Large intestine (tissue), 3 donors: ENCODE results near the gene HNMT. TPM values are rescaled to one million over a fixed set of nuclear protein-coding genes. Genes with fewer than 3 reads are reported as not detected.
A peak's percentile ranks its signal among the peaks of the same experiment; 100 is the strongest.

ENCODE experiments used
- DNase-seq, 2 donors: peaks; one replicate each; pipeline versions ENCODE4 v3.0.0 to v3.0.0-alpha.2; 2013
- H3K27ac ChIP-seq: one replicate; pipeline ENCODE4 v1.5.1; 2013; ENCODE audit warnings: low read length
- H3K27me3 ChIP-seq: 2 replicates; pipeline ENCODE4 v1.6.1; 2013; ENCODE audit warnings: low read length; ENCODE audit not compliant: control insufficient read depth, insufficient read depth
- H3K36me3 ChIP-seq: 2 replicates; pipeline ENCODE4 v1.6.1; 2013; ENCODE audit warnings: low read length; ENCODE audit not compliant: control insufficient read depth, insufficient read depth
- H3K4me1 ChIP-seq: one replicate; pipeline ENCODE4 v1.6.1; 2013; ENCODE audit warnings: low read length; ENCODE audit not compliant: control insufficient read depth, insufficient read depth
- H3K4me3 ChIP-seq: one replicate; pipeline ENCODE4 v1.5.1; 2013; ENCODE audit warnings: low read length
- H3K9me3 ChIP-seq: one replicate; pipeline ENCODE4 v1.6.1; 2013; ENCODE audit warnings: mild to moderate bottlenecking, low read depth, low read length, moderate library complexity; ENCODE audit not compliant: control insufficient read depth
- WGBS: methylation state at CpG from one replicate; pipeline ENCODE4 v1.1.5; 2013; ENCODE audit warnings: low lambda C conversion rate; ENCODE audit not compliant: insufficient coverage; 5-methylcytosine and 5-hydroxymethylcytosine counted together
- polyA plus RNA-seq: library from polyadenylated mRNA; unstranded; fragments of 120-200 nt; gene quantifications from one replicate; pipeline ENCODE4 v1.2.1, GENCODE V29; 2013

The HNMT gene
- polyA plus RNA-seq, 1 donor: 71.1 TPM

DNA sequence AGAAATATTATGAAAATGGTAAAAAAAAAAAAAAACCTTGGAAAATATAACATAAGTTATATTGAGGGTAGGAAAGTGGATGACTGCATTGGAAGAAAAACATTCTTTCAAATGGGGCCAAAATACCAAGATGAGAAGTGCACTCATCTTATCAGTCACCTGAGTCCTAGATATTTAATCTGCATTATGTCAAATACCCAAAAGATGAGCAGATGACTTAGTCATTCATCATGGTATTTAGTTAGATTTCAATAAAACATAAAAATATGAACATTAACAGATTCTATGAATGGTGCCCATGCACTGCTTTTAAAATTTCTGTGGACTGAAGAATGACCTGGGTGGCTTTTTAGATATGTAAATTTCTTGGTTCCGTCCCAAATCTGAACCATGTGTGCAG lies 56.9 kb downstream of the HNMT start:
- Histone ChIP-seq H3K27me3 (no peaks in the 10 kb centered on the region), H3K4me1 (peaks cover 6% of the 10 kb centered on the region), H3K27ac (no peak overlapping the region), H3K36me3 (no peaks in the 10 kb centered on the region), H3K9me3 (no peaks in the 10 kb centered on the region), H3K4me3 (no peak overlapping the region)
- no CpG with 5 or more reads among the region's 1 CpG for WGBS
- DNase-seq: no peak

- no peaks in the 10 kb centered on the region for H3K9me3 ChIP-seq
- 80% methylated on average over 1 of the region's 4 CpGs for WGBS
- no peak overlapping the region for H3K27ac ChIP-seq
- no peaks in the 10 kb centered on the region for H3K27me3 ChIP-seq
- H3K4me1 ChIP-seq: no peaks in the 10 kb centered on the region
- no peak overlapping the region for H3K4me3 ChIP-seq
- H3K36me3 ChIP-seq: no peaks in the 10 kb centered on the region
- DNase-seq: peak in 1 of 2 donors; percentile 12
Measured at GRCh38 chr2:138023298-138023697, 59.0 kb downstream of the HNMT start.

DNA sequence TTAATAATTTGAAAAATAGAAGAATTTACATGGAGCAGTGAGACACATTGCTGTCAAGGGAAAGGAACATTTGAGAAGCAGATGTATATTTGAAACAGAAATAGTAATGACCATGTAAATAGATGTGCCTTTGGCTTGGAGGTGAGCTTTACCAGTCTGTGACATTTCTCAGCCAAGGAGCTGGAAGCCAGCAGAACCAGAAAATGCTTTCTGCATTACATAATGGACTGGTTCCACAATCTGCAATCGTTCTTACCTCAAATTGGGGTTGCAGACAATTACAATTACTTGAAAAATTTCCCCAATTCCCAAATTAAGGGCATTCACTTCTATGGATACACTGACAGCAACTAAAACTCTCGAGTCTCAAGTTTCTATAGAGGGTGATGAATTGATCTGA lies 59.7 kb downstream of the HNMT start:
- Histone ChIP-seq H3K27me3 (no peaks in the 10 kb centered on the region), H3K27ac (no peak overlapping the region), H3K36me3 (no peaks in the 10 kb centered on the region), H3K4me3 (no peak overlapping the region), H3K4me1 (no peaks in the 10 kb centered on the region), H3K9me3 (no peaks in the 10 kb centered on the region)
- no CpG with 5 or more reads among the region's 2 CpGs for WGBS
- no peak for DNase-seq

- no peaks in the 10 kb centered on the region for H3K36me3 ChIP-seq
- no peaks in the 10 kb centered on the region for H3K4me1 ChIP-seq
- H3K9me3 ChIP-seq: no peaks in the 10 kb centered on the region
- 67% methylated on average over 1 of the region's 6 CpGs for WGBS
- no peaks in the 10 kb centered on the region for H3K27me3 ChIP-seq
- no peak for DNase-seq
- no peak overlapping the region for H3K4me3 ChIP-seq
- H3K27ac ChIP-seq: no peak overlapping the region
Measured at GRCh38 chr2:138026111-138027020, 62.1 kb downstream of the HNMT start.

DNA sequence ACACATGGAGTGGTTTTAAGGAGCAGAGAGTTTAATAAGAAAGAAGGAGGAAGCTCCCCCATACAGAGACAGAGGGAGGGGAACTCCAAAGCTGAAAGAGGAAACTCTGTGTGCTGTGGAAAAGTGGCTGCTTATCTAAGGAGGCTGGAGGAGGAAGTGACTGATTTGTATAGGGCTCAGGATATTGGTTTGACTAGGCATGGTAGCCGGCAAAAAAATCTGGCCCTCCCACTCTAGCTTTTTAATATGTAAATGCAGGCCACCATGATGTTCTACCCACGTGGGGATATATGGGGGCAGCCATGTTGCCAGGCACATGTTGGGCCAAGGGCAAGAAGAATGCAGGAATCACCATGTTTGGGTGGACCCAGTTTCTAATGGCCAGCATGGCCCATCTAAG lies 64.3 kb downstream of the HNMT start:
- no peak for DNase-seq
- H3K27me3 ChIP-seq: no peaks in the 10 kb centered on the region
- H3K9me3 ChIP-seq: no peaks in the 10 kb centered on the region
- no peaks in the 10 kb centered on the region for H3K4me1 ChIP-seq
- H3K4me3 ChIP-seq: no peak overlapping the region
- H3K36me3 ChIP-seq: no peaks in the 10 kb centered on the region
- no CpG with 5 or more reads among the region's 2 CpGs for WGBS
- no peak overlapping the region for H3K27ac ChIP-seq

- no peak for DNase-seq
Measured at GRCh38 chr2:138029276-138029675, 65.0 kb downstream of the HNMT start.

DNA sequence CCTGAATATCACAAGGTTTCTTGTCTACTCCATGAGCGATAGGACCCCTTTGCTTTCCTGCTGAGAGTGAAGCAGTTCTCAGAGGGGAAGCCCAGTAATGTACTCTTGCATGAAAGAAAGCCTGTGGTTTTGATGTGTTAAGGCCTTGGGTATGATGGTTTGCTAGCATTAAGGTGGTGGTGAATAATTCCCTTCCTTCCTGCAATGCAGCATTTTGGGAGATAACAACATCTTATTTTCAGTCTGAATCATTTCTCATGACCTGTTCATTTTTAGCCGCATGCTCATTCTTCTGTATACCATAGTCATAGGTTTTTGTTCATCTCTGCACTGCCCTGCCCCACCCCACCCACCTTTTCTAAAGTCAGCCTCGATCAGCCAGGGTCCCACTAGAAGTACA lies 66.2 kb downstream of the HNMT start:
- no peaks in the 10 kb centered on the region for H3K36me3 ChIP-seq
- no peak overlapping the region for H3K4me3 ChIP-seq
- H3K27me3 ChIP-seq: no peaks in the 10 kb centered on the region
- no peaks in the 10 kb centered on the region for H3K4me1 ChIP-seq
- H3K9me3 ChIP-seq: no peaks in the 10 kb centered on the region
- no peak overlapping the region for H3K27ac ChIP-seq
- no peak for DNase-seq
- WGBS: 100% methylated on average over 1 of the region's 3 CpGs

More at GRCh38 chr2:138029276-138029675, 65.0 kb downstream of the HNMT start:
- Histone ChIP-seq H3K27me3 (no peaks in the 10 kb centered on the region), H3K4me1 (no peaks in the 10 kb centered on the region), H3K9me3 (no peaks in the 10 kb centered on the region), H3K4me3 (no peak overlapping the region), H3K27ac (no peak overlapping the region), H3K36me3 (no peaks in the 10 kb centered on the region)

- Histone ChIP-seq H3K4me3 (no peak overlapping the region), H3K36me3 (no peaks in the 10 kb centered on the region), H3K9me3 (no peaks in the 10 kb centered on the region), H3K4me1 (no peaks in the 10 kb centered on the region), H3K27me3 (no peaks in the 10 kb centered on the region), H3K27ac (no peak overlapping the region)
- 50% methylated on average over 1 of the region's 2 CpGs for WGBS
- DNase-seq: no peak
Measured at GRCh38 chr2:138032334-138032733, 68.1 kb downstream of the HNMT start.

GRCh38 chr2:138034536-138034935 lies 70.3 kb downstream of the HNMT start:
- DNase-seq: no peak
- no peak overlapping the region for H3K27ac ChIP-seq
- H3K4me1 ChIP-seq: no peaks in the 10 kb centered on the region
- no peak overlapping the region for H3K4me3 ChIP-seq
- H3K9me3 ChIP-seq: no peaks in the 10 kb centered on the region
- WGBS: 64% methylated on average over 3 of the region's 3 CpGs
- no peaks in the 10 kb centered on the region for H3K27me3 ChIP-seq
- H3K36me3 ChIP-seq: no peaks in the 10 kb centered on the region

GRCh38 chr2:138035608-138036217 lies 71.4 kb downstream of the HNMT start:
- peak in 1 of 2 donors; percentile 18 for DNase-seq
- H3K27ac ChIP-seq: no peak overlapping the region
- H3K4me3 ChIP-seq: no peak overlapping the region
- no peaks in the 10 kb centered on the region for H3K9me3 ChIP-seq
- no peaks in the 10 kb centered on the region for H3K36me3 ChIP-seq
- no peaks in the 10 kb centered on the region for H3K4me1 ChIP-seq
- no peaks in the 10 kb centered on the region for H3K27me3 ChIP-seq
- 50% methylated on average over 2 of the region's 4 CpGs for WGBS
